H1 (cell line): ENCODE results near the gene RARB.

Experiments
- CBX5 ChIP-seq: fragments of 300-800, 300-1000 bp; sonication (generic); IDR thresholded peaks from 2 replicates; pipeline ENCODE4 v1.7.1; 2016; ENCODE audit warnings: antibody characterized with exemption, low read length, low read depth
- CEBPB ChIP-seq: IDR thresholded peaks from 2 replicates; pipeline ENCODE4 v1.6.1; 2012; ENCODE audit warnings: low read depth, low read length
- EP300 ChIP-seq, 2 experiments: IDR thresholded peaks; 1 replicate in 1 of 2; 2 replicates in 1 of 2; pipeline ENCODE4 v1.6.1; 2011 to 2012; ENCODE audit warnings: low read depth in 2 of 2, low read length in 2 of 2, mild to moderate bottlenecking in 2 of 2, borderline replicate concordance in 1 of 2, inconsistent platforms in 1 of 2, moderate library complexity in 1 of 2
- JUN ChIP-seq: IDR thresholded peaks from 2 replicates; pipeline ENCODE4 v1.6.1; 2011; ENCODE audit warnings: low read depth, mild to moderate bottlenecking, improper control_type of control experiment, low read length
- POLR2AphosphoS5 ChIP-seq: IDR thresholded peaks from 2 replicates; pipeline ENCODE4 v1.6.1; 2011; ENCODE audit warnings: low read depth, low read length
- TAF1 ChIP-seq: IDR thresholded peaks from 2 replicates; pipeline ENCODE4 v1.6.1; 2011; ENCODE audit warnings: mild to moderate bottlenecking, low read depth, low read length
- TF ChIP-seq, protein P1 (sequence below), 3 experiments: IDR thresholded peaks; 1 replicate in 2 of 3; 2 replicates in 1 of 3; pipeline versions ENCODE4 v1.5.1 to v1.6.1; 2011; ENCODE audit warnings: low read length in 3 of 3, mild to moderate bottlenecking in 3 of 3, inconsistent platforms in 2 of 3, low read depth in 1 of 3, moderate library complexity in 1 of 3; ENCODE audit not compliant: insufficient read depth in 1 of 3; ENCODE audit errors: control extremely low read depth in 1 of 3

DNA sequence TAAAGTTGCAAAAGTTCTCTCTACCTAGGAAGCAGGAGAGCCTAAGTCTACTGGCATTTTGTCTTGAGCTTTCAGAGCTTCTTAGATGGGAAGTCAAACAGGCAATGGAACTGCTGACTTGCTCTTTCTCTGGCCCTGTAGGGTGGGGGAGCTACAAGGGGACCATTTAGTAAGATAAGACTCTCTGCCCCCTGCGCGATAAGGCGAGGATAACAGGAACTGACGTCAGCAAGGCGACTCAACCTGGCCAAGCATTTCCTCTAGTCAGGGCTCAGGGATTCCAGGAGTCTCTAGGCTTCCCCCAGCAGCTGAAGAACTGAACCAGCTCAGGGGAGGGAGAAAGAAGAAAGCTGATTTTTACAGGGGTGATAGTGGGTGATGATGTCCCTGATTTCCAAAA is 5.8 kb downstream of the RARB start:
- TF ChIP-seq EP300 (IDR thresholded peaks at IDR 0.05; ENCODE audit: borderline replicate concordance in 1 of 2, low read depth in 2 of 2, low read length in 2 of 2) (no peak), CBX5 (no peak), POLR2AphosphoS5 (no peak), CEBPB (no peak), TAF1 (no peak), JUN (no peak)
- TF ChIP-seq, protein P1, sequence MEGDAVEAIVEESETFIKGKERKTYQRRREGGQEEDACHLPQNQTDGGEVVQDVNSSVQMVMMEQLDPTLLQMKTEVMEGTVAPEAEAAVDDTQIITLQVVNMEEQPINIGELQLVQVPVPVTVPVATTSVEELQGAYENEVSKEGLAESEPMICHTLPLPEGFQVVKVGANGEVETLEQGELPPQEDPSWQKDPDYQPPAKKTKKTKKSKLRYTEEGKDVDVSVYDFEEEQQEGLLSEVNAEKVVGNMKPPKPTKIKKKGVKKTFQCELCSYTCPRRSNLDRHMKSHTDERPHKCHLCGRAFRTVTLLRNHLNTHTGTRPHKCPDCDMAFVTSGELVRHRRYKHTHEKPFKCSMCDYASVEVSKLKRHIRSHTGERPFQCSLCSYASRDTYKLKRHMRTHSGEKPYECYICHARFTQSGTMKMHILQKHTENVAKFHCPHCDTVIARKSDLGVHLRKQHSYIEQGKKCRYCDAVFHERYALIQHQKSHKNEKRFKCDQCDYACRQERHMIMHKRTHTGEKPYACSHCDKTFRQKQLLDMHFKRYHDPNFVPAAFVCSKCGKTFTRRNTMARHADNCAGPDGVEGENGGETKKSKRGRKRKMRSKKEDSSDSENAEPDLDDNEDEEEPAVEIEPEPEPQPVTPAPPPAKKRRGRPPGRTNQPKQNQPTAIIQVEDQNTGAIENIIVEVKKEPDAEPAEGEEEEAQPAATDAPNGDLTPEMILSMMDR (IDR thresholded peaks at IDR 0.05; ENCODE audit: control extremely low read depth in 1 of 3, insufficient read depth in 1 of 3, low read depth in 1 of 3, low read length in 3 of 3): no peak
